Caco-2 (cell line): ENCODE results near the gene MPDU1. TPM values are rescaled to one million over a fixed set of nuclear protein-coding genes. Genes with fewer than 3 reads are reported as not detected.
A peak's percentile ranks its signal among the peaks of the same experiment; 100 is the strongest.

Experiments used
- BruUV-seq: library from RNA; stranded (reverse); fragments of 400-500 nt; replicated peaks from 2 replicates; lab custom pipeline; 2021; lab: Mats Ljungman, UMichigan
- CTCF ChIA-PET: fragments of 300-600 bp; sonication (Branson Sonifier 250); formaldehyde crosslinking; loops from one replicate; lab custom pipeline; 2022; ENCODE audit warnings: antibody characterized with exemption; lab: Charles Lee
- POLR2A ChIA-PET: fragments of 300-600 bp; sonication (Branson Sonifier 250); formaldehyde crosslinking; loops from one replicate; lab custom pipeline; 2022; ENCODE audit warnings: antibody characterized with exemption; lab: Charles Lee
- DNase-seq, 2 experiments: peaks; one replicate each; pipeline versions ENCODE4 v3.0.0 to v3.0.0-alpha.2; 2020 to 2022
- H3K27me3 ChIP-seq: replicated peaks from 2 replicates; pipeline ENCODE4 v1.6.0; 2011; ENCODE audit warnings: low read length; ENCODE audit not compliant: control insufficient read depth, insufficient read depth
- H3K36me3 ChIP-seq: 2 replicates; pipeline ENCODE4 v1.5.1; 2011; ENCODE audit warnings: low read length; ENCODE audit not compliant: control insufficient read depth, insufficient read depth
- H3K4me1 ChIP-seq: fragments of 250-450 bp; sonication (Bioruptor Pico); 2 replicates; pipeline ENCODE4 v1.5.1; 2020; ENCODE audit warnings: mild to moderate bottlenecking
- H3K4me3 ChIP-seq: 2 replicates; pipeline ENCODE4 v1.5.1; 2011; ENCODE audit warnings: low read depth, mild to moderate bottlenecking, control low read depth, low read length
- H3K9me3 ChIP-seq: fragments of 250-450 bp; sonication (Bioruptor Pico); 2 replicates; pipeline ENCODE4 v1.5.1; 2020; ENCODE audit warnings: mild to moderate bottlenecking, moderate library complexity
- H3K27ac Mint-ChIP-seq: one replicate; pipeline ENCODE4 v1.8.0; 2022; ENCODE audit warnings: mixed read lengths; ENCODE audit not compliant: unreplicated experiment
- H3K27me3 Mint-ChIP-seq: one replicate; pipeline ENCODE4 v1.8.0; 2022; ENCODE audit warnings: mixed read lengths; ENCODE audit not compliant: insufficient read depth, unreplicated experiment
- H3K36me3 Mint-ChIP-seq: one replicate; pipeline ENCODE4 v1.8.0; 2022; ENCODE audit warnings: mild to moderate bottlenecking, mixed read lengths; ENCODE audit not compliant: insufficient read depth, unreplicated experiment
- H3K4me1 Mint-ChIP-seq: one replicate; pipeline ENCODE4 v1.8.0; 2022; ENCODE audit warnings: low read depth, mixed read lengths; ENCODE audit not compliant: unreplicated experiment
- H3K4me3 Mint-ChIP-seq: one replicate; pipeline ENCODE4 v1.8.0; 2022; ENCODE audit warnings: mild to moderate bottlenecking, moderate library complexity, mixed read lengths; ENCODE audit not compliant: unreplicated experiment
- H3K9me3 Mint-ChIP-seq: one replicate; pipeline ENCODE4 v1.8.0; 2022; ENCODE audit warnings: mixed read lengths; ENCODE audit not compliant: unreplicated experiment
- intact Hi-C: fragments of 100-400 bp; cut with micrococcal nuclease; formaldehyde crosslinking; loops from one replicate; pipeline ENCODE4 v1.10.0; 2022; ENCODE audit not compliant: unreplicated experiment
- total RNA-seq: library from RNA; stranded (reverse); gene quantifications from 2 replicates; pipeline ENCODE4 v1.2.3, GENCODE V29; 2022
- TF ChIP-seq, protein P1 (sequence below), 2 experiments: fragments of 200-600 bp in 1 of 2; IDR thresholded peaks; 1 replicate in 1 of 2; 2 replicates in 1 of 2; pipeline versions ENCODE4 v1.5.1 to v1.8.0; 2011 to 2022; ENCODE audit warnings: antibody characterized with exemption in 1 of 2, control low read depth in 1 of 2, inconsistent platforms in 1 of 2, low read depth in 1 of 2, low read length in 1 of 2, mild to moderate bottlenecking in 1 of 2, moderate library complexity in 1 of 2; ENCODE audit not compliant: insufficient read depth in 1 of 2, severe bottlenecking in 1 of 2, unreplicated experiment in 1 of 2

The MPDU1 gene
- total RNA-seq, 1 experiment from 2014 or later = 44.2 TPM

DNA sequence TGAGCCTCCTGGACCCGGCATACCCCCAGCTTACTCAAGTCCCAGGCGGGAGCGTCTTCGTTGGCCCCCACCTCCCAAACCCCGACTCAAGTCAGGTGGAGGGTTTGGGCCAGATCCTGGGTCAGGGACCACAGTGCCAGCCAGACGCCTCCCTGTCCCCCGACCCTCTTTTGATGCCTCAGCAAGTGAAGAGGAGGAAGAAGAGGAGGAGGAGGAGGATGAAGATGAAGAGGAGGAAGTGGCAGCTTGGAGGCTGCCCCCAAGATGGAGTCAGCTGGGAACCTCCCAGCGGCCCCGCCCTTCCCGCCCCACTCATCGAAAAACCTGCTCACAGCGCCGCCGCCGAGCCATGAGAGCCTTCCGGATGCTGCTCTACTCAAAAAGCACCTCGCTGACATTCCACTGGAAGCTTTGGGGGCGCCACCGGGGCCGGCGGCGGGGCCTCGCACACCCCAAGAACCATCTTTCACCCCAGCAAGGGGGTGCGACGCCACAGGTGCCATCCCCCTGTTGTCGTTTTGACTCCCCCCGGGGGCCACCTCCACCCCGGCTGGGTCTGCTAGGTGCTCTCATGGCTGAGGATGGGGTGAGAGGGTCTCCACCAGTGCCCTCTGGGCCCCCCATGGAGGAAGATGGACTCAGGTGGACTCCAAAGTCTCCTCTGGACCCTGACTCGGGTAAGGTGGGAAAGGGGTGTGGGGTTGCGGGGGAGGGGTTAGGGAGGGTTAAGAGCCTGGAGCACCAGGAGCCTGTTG is 20.4 kb upstream of the MPDU1 start:
- no peak for DNase-seq
- peak overlapping the region; percentile 86 for H3K4me3 Mint-ChIP-seq
- H3K27me3 Mint-ChIP-seq = no peaks in the 10 kb centered on the region
- Histone ChIP-seq H3K36me3 (no peaks in the 10 kb centered on the region), H3K9me3 (no peaks in the 10 kb centered on the region), H3K4me1 (peaks cover 4% of the 10 kb centered on the region; the same call in 1 of the 2 replicates), H3K4me3 (no peak overlapping the region; the same call in 1 of the 2 replicates), H3K27me3 (no peaks in the 10 kb centered on the region)
- no peaks in the 10 kb centered on the region for H3K9me3 Mint-ChIP-seq
- POLR2A ChIA-PET = no interaction called here
- TF ChIP-seq, protein P1, sequence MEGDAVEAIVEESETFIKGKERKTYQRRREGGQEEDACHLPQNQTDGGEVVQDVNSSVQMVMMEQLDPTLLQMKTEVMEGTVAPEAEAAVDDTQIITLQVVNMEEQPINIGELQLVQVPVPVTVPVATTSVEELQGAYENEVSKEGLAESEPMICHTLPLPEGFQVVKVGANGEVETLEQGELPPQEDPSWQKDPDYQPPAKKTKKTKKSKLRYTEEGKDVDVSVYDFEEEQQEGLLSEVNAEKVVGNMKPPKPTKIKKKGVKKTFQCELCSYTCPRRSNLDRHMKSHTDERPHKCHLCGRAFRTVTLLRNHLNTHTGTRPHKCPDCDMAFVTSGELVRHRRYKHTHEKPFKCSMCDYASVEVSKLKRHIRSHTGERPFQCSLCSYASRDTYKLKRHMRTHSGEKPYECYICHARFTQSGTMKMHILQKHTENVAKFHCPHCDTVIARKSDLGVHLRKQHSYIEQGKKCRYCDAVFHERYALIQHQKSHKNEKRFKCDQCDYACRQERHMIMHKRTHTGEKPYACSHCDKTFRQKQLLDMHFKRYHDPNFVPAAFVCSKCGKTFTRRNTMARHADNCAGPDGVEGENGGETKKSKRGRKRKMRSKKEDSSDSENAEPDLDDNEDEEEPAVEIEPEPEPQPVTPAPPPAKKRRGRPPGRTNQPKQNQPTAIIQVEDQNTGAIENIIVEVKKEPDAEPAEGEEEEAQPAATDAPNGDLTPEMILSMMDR (IDR thresholded peaks at IDR 0.05; ENCODE audit: insufficient read depth in 1 of 2, low read depth in 1 of 2, low read length in 1 of 2, severe bottlenecking in 1 of 2, unreplicated experiment in 1 of 2) = no peak
- peaks cover 58% of the 10 kb centered on the region for H3K36me3 Mint-ChIP-seq
- peaks cover 6% of the 10 kb centered on the region for H3K4me1 Mint-ChIP-seq
- intact Hi-C loops = no loop called here
- no TSS peak for BruUV-seq
- CTCF ChIA-PET = no interaction called here
- H3K27ac Mint-ChIP-seq = no peak overlapping the region

DNA sequence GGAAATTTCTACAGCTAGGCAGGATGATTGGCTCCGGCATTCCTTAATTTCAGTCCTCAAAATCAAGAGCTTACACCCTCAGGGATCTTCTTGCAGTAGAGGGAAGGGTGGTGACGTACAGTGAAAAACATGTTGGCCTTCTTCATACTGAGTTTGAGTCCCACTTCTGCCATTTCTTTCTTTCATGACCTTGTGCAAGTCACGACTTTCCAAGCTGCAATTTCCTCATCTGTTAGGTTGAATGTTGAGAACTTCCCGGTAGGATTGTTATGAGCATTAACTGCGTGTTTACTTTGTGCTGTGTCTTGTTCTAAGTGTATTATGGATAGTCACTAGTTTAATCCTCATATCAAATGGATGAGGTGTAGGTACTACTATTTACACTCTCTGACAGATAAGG is 14.1 kb upstream of the MPDU1 start:
- no TSS peak for BruUV-seq
- H3K4me3 Mint-ChIP-seq = no peak overlapping the region
- Histone ChIP-seq H3K27me3 (no peaks in the 10 kb centered on the region), H3K9me3 (no peaks in the 10 kb centered on the region), H3K36me3 (no peaks in the 10 kb centered on the region; the same call in 1 of the 2 replicates), H3K4me3 (no peak overlapping the region), H3K4me1 (peaks cover 6% of the 10 kb centered on the region)
- TF ChIP-seq, protein P1 (IDR thresholded peaks at IDR 0.05; ENCODE audit: insufficient read depth in 1 of 2, low read depth in 1 of 2, low read length in 1 of 2, severe bottlenecking in 1 of 2, unreplicated experiment in 1 of 2) = no peak
- POLR2A ChIA-PET = no interaction called here
- intact Hi-C loops = no loop called here
- H3K27me3 Mint-ChIP-seq = no peaks in the 10 kb centered on the region
- CTCF ChIA-PET = no interaction called here
- no peak overlapping the region for H3K27ac Mint-ChIP-seq
- DNase-seq = no peak
- H3K9me3 Mint-ChIP-seq = no peaks in the 10 kb centered on the region
- H3K4me1 Mint-ChIP-seq = peaks cover 6% of the 10 kb centered on the region
- peaks cover 57% of the 10 kb centered on the region for H3K36me3 Mint-ChIP-seq

DNA sequence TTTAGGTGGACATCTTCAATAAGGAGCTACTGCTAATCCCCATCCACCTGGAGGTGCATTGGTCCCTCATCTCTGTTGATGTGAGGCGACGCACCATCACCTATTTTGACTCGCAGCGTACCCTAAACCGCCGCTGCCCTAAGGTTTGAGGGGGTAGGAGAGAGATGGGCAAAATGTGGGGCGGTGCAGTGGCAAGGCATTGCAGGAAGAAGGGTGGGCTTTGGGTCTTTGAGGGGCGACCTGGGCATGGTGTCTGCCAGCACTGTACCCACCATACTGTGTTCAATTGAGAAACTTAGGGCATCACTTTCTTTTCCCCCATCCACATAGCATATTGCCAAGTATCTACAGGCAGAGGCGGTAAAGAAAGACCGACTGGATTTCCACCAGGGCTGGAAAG is 13.3 kb upstream of the MPDU1 start:
- H3K27me3 Mint-ChIP-seq = no peaks in the 10 kb centered on the region
- TF ChIP-seq, protein P1 (IDR thresholded peaks at IDR 0.05; ENCODE audit: insufficient read depth in 1 of 2, low read depth in 1 of 2, low read length in 1 of 2, severe bottlenecking in 1 of 2, unreplicated experiment in 1 of 2) = no peak
- no peaks in the 10 kb centered on the region for H3K9me3 Mint-ChIP-seq
- H3K4me3 ChIP-seq = no peak overlapping the region
- intact Hi-C loops = loop anchor here (5.0 kb wide), 1 partner anchor 88 kb away; the partner anchor contains the start of genes POLR2A and SLC35G6
- peaks cover 6% of the 10 kb centered on the region for H3K4me1 Mint-ChIP-seq
- H3K36me3 ChIP-seq = no peaks in the 10 kb centered on the region; the same call in 1 of the 2 replicates
- no peak overlapping the region for H3K4me3 Mint-ChIP-seq
- no peak overlapping the region for H3K27ac Mint-ChIP-seq
- no peak for DNase-seq
- peaks cover 12% of the 10 kb centered on the region for H3K4me1 ChIP-seq
- ChIA-PET CTCF (no interaction called here), POLR2A (no interaction called here)
- no peaks in the 10 kb centered on the region for H3K27me3 ChIP-seq
- no TSS peak for BruUV-seq
- H3K9me3 ChIP-seq = no peaks in the 10 kb centered on the region
- H3K36me3 Mint-ChIP-seq = peaks cover 57% of the 10 kb centered on the region
